ENCODE measurements around the gene TBX18. TPM values are rescaled to one million over a fixed set of nuclear protein-coding genes. Genes with fewer than 3 reads are reported as not detected.

The TBX18 gene
- total RNA-seq, 4 donors from 2014 or later: under 0.01 to 19.9 (median 4.3) TPM

- Histone ChIP-seq H3K4me1 (no peaks in the 10 kb centered on the region), H3K9me3 (no peaks in the 10 kb centered on the region), H3K27ac (no peak overlapping the region), H3K27me3 (no peaks in the 10 kb centered on the region), H3K4me3 (no peak overlapping the region), H3K36me3 (no peaks in the 10 kb centered on the region)
- no peak for DNase-seq
- TF ChIP-seq POLR2A (IDR thresholded peaks at IDR 0.05) (no peak), CTCF (IDR thresholded peaks at IDR 0.05) (no peak)
- intact Hi-C loops (cut with DNase I; ENCODE audit: low total_unique reads): no loop called here
Observed at GRCh38 chr6:84648444-84648843, 116.0 kb downstream of the TBX18 start.

- DNase-seq: no peak
- Histone ChIP-seq H3K27ac (no peak overlapping the region), H3K4me1 (peaks cover 0 to 5% of the 10 kb centered on the region in 2 donors), H3K27me3 (no peaks in the 10 kb centered on the region), H3K4me3 (no peak overlapping the region), H3K9me3 (no peaks in the 10 kb centered on the region), H3K36me3 (no peaks in the 10 kb centered on the region)
- TF ChIP-seq CTCF (IDR thresholded peaks at IDR 0.05) (no peak), POLR2A (IDR thresholded peaks at IDR 0.05) (no peak)
- intact Hi-C loops (cut with DNase I; ENCODE audit: low total_unique reads): no loop called here
Observed at GRCh38 chr6:84645563-84646266, 118.7 kb downstream of the TBX18 start.

GRCh38 chr6:84645000-84645399, 119.4 kb downstream of the TBX18 start:
- intact Hi-C loops (cut with DNase I; ENCODE audit: low total_unique reads): no loop called here
- H3K36me3 ChIP-seq: no peaks in the 10 kb centered on the region
- H3K27me3 ChIP-seq: no peaks in the 10 kb centered on the region
- no peak overlapping the region for H3K27ac ChIP-seq
- no peaks in the 10 kb centered on the region for H3K9me3 ChIP-seq
- H3K4me1 ChIP-seq: peaks cover 0 to 5% of the 10 kb centered on the region in 2 donors
- no peak overlapping the region for H3K4me3 ChIP-seq
- no peak for DNase-seq
- TF ChIP-seq POLR2A (IDR thresholded peaks at IDR 0.05): no peak
- TF ChIP-seq CTCF (IDR thresholded peaks at IDR 0.05): no peak

- no peak for TF ChIP-seq CTCF (IDR thresholded peaks at IDR 0.05)
- no peak for TF ChIP-seq POLR2A (IDR thresholded peaks at IDR 0.05)
- Histone ChIP-seq H3K9me3 (no peaks in the 10 kb centered on the region), H3K4me1 (peaks cover 0 to 5% of the 10 kb centered on the region in 2 donors), H3K27ac (no peak overlapping the region), H3K4me3 (no peak overlapping the region), H3K36me3 (no peaks in the 10 kb centered on the region), H3K27me3 (no peaks in the 10 kb centered on the region)
- intact Hi-C loops (cut with DNase I; ENCODE audit: low total_unique reads): no loop called here
- no peak for DNase-seq
Observed at GRCh38 chr6:84643778-84644177, 120.6 kb downstream of the TBX18 start.

- H3K4me3 ChIP-seq: no peak overlapping the region
- no peak for DNase-seq
- intact Hi-C loops (cut with DNase I; ENCODE audit: low total_unique reads): no loop called here
- no peaks in the 10 kb centered on the region for H3K9me3 ChIP-seq
- H3K36me3 ChIP-seq: no peaks in the 10 kb centered on the region
- H3K4me1 ChIP-seq: peaks cover 0 to 5% of the 10 kb centered on the region in 2 donors
- TF ChIP-seq POLR2A (IDR thresholded peaks at IDR 0.05): no peak
- no peak for TF ChIP-seq CTCF (IDR thresholded peaks at IDR 0.05)
- H3K27me3 ChIP-seq: no peaks in the 10 kb centered on the region
- H3K27ac ChIP-seq: no peak overlapping the region
Observed at GRCh38 chr6:84641076-84641475, 123.3 kb downstream of the TBX18 start.

Measured in uterus (tissue), 4 donors.